RCC 7860 (cell line): ENCODE results near the gene TSPAN10.
"Not testable (repeated sequence)": the region's sequence is repeated elsewhere in the genome, so short reads cannot be mapped to it uniquely, and the experiment has no call there.

ENCODE experiments used
- DNase-seq: peaks from one replicate; pipeline ENCODE4 v3.0.0-alpha.2; 2015; ENCODE audit warnings: low spot score
- FAIRE-seq: peaks from 2 replicates; lab custom pipeline; 2012; peaks lifted over from hg19 to GRCh38; lab: Jason Lieb, UNC

Gene TSPAN10

DNA sequence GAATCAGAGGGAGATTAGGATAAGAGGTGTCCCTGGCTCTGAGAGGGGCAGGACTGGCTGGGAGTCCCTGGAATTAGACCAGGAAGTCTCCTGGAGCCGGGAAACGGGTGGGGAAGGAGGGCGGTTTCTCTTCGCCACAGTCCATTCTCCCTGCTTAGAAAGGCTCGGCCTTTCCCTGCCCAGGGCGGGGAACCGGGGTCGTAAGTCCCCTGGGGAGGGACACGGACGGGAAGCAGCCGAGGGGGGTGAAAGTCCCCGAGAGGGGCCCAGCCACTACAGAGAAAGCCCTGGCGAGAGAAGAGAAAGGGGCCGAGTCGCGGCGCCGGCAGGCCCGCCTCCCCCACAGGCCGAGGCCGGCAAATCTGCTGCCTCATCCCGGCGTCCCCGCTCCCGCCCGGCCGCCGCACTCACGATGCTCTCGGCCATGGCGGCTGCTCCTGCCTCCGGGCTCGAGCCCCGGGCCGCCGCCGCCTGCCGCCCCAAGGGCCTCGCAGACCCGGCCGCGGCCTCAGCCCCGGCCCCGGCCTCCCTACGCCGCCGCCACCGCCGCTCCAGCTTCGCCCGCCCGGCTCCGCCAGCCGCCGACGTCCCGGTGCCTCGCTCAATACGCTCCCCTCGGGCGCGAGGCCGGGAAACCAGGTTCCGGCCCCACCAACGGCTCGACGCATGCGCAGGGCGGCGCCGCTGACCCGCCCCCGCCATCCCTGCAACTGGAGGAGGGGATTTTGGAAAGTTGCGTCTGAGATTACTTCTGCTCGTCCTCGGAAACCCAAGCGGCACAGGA is at the start of gene TSPAN10, which contains the start of gene NPLOC4:
TSPAN10 (plus strand) TSS at position 692 of the 784 bp plus-strand sequence. CDS start 5,217 bp downstream, outside the sequence.
NPLOC4 (minus strand) TSS at position 608 of the 784 bp plus-strand sequence; CDS start at position 426, 182 bp downstream.
- FAIRE-seq, result no peak
- peak; percentile 70 for DNase-seq

DNA sequence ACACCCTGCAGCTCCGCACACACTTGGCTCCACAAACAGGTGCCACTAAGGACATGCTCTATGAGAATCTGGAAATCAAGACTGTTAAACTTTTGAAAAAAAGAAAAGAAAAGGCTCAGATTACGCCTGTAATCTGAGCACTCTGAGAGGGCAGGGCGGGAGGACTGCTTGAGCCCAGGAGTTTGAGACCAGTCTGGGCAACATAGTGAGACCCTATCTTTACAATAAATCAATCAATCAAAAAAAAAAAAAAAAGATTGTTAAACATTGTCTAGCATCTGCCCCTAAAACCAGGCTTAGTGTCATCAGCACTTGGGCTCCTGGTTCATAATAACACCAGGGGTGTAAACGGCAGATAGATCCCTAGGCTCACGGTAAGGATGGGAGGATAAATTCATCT is 47.4 kb upstream of the TSPAN10 start:
- FAIRE-seq, result no peak

DNA sequence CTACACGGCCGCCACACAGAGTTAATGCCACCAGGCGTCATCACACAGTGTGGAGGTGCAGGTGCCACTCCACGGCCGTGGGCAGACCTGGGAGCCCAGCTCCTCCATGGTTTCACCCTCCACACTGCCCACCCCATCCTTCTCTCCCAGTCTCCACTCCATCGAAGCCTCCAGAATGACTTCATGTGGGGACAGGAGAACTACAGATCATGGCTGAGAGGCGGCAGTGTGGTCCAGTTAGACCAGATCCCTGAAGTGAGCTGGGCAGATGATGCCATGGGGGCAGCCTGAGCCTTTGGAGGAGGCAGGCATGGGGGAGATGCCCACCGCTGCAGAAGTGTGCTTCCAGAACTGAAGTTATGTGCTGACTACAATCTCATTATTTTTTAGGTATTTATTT is 46.9 kb upstream of the TSPAN10 start:
- no peak for FAIRE-seq
- DNase-seq, result no peak

More for the DNA sequence above, 47.4 kb upstream of the TSPAN10 start:
- no peak for DNase-seq

DNA sequence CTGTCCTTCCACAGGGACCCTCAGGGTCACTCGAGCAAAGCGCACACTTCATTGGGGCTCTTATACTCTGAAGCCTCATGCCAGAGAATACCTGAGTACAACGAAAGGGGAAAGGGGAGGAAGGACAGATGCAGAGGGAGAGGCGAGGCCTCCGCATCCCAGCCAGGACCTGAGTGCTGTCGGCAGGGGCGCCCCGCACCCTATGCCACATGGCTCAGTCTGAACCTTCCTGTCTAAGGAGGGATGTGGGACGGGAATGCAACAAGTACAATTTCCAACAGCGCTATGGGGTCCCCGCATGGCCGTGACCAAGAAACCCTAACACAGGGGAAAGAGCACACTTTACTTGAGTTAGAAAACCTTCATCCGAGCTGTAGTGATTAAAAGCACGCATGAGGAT is 45.0 kb upstream of the TSPAN10 start:
- DNase-seq (no peak), FAIRE-seq (no peak)

DNA sequence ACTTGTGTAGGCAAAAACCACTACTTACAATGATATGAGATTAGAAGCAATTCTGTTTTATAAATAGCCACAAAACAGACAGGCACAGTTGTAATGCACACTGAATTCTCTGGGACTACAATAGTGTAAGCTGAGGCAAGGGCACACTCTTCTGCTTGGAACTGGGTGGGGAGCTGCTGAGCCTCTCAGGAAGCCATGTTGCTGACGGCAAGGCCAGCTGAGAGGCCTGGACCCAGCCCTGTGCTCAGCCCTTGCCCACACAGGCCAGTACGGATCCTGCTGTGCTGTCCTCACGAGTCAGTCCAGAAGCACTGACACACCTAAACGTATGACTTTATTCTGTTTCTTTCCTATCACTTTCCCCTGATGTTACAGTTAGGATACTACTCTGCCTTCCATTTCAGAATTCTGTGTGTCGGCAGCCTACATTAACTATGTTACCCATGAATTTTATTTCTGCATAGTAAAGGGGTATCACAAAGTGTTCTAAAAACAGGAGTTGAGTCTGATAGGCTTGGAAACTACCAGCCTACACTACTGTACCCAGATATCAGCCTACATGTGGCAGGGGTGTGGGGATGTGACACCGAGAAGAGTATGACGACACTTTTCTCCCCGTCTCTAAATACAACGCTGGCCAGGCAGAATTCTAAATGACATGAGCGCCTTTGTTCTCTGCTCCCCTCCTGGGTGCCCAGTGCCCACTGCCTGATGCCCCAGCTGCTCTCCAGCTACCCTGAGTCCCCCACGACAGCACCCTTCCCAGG is 43.7 kb upstream of the TSPAN10 start:
- FAIRE-seq (no peak), DNase-seq (no peak)

DNA sequence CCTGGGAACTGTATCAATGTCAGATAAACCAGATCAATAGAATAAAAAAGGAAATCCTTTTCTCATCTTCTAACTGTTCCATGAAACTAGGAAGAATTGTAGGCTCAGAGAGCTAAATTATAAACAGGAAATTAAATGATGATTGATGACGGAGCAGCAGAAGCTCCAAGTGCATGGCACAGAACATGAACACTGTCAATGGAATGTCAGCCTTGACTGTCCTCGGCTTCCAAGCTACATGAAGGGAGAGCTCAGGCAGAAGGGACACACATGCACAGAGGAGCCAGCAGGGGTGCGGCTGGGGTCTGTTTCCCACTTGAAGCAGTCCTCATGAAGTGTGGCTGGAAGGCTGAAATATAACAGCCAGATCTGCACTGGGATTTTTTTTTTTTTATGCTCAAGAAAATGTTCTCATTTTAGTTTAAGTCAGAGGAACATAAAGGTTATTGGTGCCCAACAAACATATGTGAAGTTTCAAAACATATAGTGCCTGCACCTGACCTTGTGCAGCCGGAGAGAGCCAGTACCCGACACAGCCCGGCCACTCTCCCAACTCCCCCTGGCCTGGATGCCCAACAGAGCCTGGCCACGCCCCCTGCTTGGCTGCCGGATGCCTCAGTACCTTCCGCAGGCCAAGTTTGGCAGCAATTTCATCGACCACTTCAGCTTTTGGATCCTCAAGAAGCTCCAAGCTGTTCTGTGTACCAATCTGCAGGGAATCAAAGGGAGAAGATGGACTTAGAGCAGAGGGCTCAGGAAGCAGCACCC is 37.1 kb upstream of the TSPAN10 start:
- DNase-seq (no peak), FAIRE-seq (no peak)

DNA sequence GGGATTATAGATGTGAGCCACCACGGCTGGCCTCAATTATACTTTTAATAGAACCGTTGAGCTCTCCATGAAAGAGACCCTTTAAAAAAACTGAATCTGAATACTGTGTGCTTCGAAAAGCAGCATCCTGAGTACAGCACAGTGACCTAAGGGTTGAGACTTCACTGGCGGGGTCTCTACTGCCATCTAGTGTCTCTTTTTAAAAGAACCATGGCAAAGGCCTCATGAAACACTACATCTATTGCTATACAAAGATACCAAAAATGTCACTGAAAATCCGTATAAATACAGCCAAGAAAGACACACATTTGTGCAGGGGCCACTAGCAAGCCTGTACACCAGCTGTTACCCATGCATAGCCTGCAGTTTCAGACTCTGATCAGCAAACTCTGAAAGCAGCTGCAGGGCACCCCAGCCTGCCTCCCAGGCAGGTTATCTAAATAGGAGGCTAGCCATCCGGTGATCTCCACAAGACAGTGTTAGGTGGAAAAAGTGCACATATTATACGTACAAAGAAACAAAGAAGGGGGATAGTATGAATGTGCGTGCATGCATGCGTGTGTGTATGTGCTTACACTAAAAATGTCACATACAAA is 35.4 kb upstream of the TSPAN10 start:
- FAIRE-seq (peak; percentile 50), DNase-seq (peak; percentile 65)

DNA sequence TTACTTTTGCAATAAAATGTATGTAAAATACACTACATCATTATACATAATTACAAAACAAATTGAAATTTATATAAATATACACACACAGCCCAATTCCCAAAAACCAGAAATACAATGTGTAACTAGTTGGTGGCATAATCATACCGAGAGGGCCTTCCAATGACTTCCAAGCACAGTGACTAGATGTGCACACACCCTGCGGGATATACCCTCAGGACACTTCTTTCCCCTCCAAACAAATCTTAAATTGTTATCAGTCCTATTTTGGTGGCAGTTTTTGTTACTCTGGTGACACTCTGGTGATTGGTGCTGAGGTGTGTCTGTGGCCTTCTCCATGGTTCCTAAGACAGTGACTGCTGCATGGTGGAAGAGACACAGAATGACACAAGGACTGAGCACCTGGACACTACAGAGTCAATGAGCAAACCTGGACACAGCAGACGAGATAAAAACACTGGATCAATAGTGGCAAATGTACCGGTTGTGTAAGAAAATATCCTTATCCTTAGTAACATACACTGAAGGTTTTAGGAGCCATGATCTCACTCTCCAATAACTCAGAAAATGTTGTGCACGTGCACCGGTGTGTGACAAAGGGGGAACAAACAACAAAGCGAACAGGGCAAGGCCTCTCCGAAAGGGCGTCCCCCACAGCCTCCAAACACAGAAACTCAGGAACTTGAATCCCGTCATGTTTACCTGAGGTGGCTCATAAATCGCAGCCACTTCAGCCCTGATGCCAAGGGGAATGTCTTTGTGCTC is 33.0 kb upstream of the TSPAN10 start:
- DNase-seq (no peak), FAIRE-seq (no peak)

DNA sequence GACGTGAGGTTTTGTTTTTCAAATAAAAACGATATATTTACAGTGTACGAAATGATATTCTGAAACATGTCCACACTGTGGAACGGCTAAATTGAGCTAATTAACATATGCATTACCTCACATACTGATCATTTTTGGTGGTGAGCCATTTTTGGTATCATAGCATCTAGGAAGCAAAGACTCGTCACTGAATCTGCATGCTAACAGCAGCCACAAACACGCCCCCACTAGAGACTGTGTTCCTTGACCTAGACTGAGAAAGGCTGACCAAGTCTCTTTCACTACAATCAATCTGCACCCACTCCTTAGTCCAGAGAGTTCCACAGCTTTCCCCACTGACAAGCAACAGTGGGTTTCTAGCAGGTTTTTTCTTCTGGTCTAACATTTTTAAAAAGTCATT is 29.6 kb upstream of the TSPAN10 start:
- no peak for DNase-seq
- no peak for FAIRE-seq

DNA sequence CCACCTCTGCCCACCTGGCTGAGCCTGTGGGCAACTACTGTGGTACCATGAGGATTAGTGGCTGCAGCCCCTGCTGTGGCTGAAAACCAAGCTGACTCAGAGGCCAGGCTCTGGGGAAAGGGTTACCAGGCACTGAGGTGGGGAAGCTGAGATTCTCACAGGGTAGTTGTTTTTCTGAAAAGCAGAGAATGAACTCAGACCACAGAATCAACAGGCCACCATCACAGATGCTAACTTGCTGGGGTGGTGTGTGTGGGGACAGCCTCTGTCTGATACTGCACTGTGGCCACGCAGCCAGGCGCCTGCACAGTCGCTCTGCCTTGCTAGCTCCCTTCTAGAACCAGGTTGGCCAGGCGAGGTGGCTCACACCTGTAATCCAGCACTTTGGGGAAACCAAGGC is 28.9 kb upstream of the TSPAN10 start:
- DNase-seq, result no peak
- no peak for FAIRE-seq

DNA sequence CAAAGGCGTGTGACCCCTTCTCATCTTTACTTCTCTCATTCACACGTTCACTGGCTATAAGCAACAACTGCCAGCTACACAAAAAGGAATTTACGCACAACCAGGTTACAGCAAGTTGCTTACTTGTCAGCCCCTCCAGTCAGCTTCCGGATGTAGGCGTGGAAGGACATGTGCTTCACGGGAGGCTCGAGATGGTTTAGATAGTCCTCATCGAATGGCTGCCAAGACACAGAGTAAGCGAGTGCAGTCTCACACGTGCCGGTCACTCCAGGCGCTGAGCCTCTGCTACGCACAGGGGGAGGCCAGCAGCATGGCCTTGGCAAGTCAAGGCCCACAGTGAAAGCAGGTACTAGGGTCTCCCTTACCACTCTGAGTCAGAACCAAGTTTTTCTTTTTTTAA is 28.4 kb upstream of the TSPAN10 start:
- DNase-seq, result no peak
- FAIRE-seq, result no peak

DNA sequence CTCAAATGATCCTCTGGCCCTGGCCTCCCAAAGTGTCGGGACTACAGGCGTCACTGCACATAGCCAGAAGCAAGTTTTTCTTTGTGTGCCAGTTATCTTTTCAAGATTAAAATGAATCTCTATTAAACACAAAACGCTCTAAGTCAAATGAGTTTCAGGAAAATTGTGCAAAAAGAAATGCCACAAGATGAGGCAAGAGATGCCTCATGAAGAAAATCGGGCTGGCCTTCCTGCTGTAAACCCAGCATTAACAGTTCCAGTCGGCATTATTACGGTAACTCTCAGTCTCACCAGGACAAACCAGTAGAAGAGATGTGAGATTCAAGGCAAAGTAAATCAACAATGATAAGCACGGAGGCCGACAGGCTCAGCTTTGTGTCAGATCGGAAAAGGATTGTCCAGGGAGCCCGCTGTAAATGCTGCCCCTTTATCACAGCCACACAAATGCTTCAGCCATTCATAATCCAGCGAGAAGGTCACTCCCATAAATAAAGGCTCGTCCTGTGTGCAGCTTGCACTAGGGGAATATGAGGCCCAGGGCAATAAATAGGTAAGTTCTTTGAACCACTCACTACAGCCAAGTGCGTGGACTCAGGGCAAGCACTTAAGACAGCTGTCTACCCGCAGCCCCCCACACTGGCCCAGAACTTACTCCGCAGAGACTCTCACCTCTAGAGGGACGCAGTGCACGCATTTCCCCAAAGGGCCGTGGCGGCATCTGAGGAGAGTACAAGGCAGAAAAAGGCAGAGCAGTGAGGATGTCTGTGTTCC is 27.3 kb upstream of the TSPAN10 start:
- FAIRE-seq (no peak), DNase-seq (no peak)

DNA sequence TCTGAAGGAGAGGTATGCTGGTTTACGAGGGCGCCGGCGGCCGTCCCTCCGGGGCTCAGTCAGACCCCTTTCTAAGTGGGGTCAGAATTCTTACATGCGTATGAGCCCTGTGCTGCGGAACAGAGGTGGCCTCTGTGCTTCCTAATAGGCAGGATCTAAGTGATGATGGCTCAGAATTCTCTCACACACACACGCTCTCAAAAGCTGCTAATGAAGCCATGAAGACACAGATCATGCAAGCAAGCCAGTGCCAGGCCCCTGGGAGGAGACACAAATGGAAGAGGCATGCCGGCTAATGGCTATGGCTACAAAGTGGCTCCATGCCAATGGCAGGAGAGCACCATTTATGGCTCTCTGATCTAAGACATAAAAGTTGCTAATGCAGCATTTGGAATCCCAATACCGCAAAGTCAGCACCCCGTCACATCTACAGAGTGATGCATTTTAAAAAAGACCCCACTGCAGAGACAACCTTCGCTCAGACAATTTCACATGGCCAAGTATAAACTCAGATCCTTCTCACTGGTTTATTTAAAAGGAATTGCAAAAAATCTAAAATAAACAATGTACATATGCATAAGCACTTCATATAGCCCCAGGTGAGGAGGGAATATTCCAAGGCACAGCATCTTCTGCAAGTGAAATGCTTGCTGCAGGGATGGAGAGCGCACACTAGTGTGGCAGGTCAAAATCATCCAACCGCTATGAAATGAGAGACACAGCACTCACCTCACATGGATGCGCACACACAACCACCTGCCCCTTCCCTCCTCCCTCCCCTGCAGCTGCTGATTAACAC is 24.6 kb upstream of the TSPAN10 start:
- FAIRE-seq (no peak), DNase-seq (no peak)

DNA sequence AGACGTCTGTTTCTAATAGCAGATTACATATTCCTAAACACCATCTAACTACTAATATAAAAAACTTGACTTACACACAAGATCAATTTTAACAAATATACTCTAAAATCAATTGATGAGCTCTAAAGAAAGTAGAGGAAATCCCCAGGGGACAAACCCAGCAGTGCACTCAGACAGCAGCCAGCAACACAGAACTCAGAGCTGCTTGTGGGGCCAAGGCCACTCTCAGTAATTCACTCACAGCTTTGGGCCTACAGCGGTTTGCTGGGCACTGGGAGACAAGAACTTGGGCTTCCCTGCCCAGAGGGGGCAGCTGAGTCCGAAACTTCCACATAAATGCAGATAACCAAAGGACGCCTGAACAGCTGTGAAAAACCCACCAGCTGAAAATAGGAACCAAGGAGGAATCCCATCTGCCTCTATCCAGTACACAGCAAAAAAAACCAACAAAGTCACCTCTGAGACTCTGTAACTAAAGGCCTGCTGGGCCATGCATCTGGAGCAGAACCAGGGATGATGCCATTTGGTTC is 21.5 kb upstream of the TSPAN10 start:
- no peak for DNase-seq
- no peak for FAIRE-seq

DNA sequence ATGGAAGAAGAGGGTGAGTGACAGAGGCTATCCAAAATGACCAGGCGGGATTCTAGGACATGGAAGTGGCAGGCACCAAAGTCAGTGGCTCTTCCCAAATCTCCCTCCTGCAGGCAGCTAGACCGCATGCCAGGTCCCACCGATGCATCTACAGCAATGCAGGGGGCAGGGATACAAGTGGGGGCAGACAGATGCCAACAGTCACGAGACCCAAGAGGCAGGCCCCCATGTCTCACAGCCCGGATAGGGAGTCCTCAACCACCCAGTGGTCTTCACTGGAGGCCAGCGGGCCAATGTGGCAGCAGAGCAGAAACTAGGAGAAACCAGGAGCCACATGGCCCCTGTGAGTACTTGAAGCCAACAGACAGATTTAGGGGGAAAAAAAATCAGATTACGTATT is 20.1 kb upstream of the TSPAN10 start:
- FAIRE-seq, result no peak
- no peak for DNase-seq

DNA sequence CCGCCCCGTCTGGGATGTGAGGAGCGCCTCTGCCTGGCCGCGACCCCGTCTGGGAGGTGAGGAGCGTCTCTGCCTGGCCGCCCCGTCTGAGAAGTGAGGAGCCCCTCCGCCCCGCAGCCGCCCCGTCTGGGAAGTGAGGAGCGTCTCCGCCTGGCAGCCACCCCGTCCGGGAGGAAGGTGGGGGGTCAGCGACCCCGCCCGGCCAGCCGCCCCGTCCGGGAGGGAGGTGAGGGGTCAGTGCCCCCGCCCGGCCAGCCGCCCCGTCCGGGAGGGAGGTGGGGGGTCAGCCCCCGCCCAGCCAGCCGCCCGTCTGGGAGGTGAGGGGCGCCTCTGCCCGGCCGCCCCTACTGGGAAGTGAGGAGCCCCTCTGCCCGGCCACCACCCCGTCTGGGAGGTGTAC is 18.7 kb upstream of the TSPAN10 start:
- FAIRE-seq, DNase-seq: not testable (repeated sequence)

DNA sequence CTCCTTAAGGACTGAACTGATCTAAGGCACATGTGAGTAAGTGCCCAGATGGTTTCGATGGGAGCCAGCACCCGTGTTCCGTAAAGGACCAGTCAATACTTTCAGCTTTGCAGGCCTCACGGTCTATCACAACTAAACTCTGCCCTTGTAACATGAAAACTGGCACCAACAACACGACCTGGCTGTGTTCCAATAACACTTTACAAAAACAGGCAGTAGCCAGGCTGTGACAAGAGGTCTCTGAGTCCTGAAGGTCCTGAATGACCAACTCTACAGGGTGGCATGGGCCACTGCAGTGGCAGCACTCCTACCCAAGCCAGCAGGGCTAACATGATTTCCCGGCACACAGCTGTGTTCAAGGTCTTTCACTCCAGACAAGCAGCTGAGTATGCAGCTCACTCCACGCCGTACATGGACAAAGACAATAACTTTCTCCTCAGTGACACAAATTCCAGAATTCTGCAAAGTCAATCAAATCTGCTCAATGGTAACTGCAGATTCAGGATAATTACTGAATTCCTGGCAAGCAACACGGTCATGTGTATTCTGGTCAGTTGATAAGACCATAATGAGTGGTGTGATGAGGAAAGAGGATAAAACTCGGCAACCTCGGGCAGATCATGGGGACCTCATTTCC is 15.4 kb upstream of the TSPAN10 start:
- no peak for DNase-seq
- no peak for FAIRE-seq

DNA sequence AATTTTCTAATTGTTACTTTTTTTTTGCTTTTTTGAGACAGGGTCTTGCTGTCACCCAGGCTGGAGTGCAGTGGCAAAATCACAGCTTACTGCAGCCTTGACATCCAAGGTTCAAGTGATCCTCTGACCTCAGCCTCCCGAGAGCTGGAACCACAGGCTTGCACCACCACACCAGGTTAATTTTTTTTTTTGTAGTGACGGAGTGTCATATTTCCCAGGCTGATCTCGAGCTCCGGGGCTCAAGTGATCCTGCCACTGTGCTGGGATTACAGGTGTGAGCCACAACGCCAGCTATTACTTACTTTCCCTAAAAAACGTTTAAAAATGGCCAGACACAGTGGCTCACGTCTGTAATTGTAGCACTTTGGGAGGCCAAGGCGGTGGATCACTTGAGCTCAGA is 6.7 kb upstream of the TSPAN10 start:
- FAIRE-seq (no peak), DNase-seq (no peak)
